GM12878 (cell line): ENCODE results near the gene VGF. TPM values are rescaled to one million over a fixed set of nuclear protein-coding genes. Genes with fewer than 3 reads are reported as not detected.

Source experiments
- ATAC-seq: fragments of 200-7000 bp; cut with Tn5 transposase; 3 replicates; pipeline ENCODE4 v1.9.1; 2020; ENCODE audit warnings: mild to moderate bottlenecking, moderate library complexity
- Bru-seq: library from RNA; stranded (reverse); fragments of 400-500 nt; gene quantifications from one replicate; lab custom pipeline; 2021; lab: Mats Ljungman, UMichigan
- BruChase-seq, 2 experiments: library from RNA; stranded (reverse); fragments of 400-500 nt; gene quantifications; one replicate each; lab custom pipeline; 2021; lab: Mats Ljungman, UMichigan
- BruUV-seq: library from RNA; stranded (reverse); fragments of 400-500 nt; replicated peaks from 2 replicates; lab custom pipeline; 2021; lab: Mats Ljungman, UMichigan
- CTCF ChIA-PET: fragments of 300-600 bp; sonication (Branson Sonifier 250); formaldehyde crosslinking; extraction: SDS; loops from one replicate; lab custom pipeline; 2021; ENCODE audit warnings: inconsistent platforms; lab: Yijun Ruan, JAX
- POLR2A ChIA-PET: fragments of 350-600 bp; formaldehyde crosslinking; extraction: SDS; loops from one replicate; lab custom pipeline; 2021; ENCODE audit warnings: inconsistent platforms; lab: Charles Lee
- RAD21 ChIA-PET: fragments of 300-600 bp; sonication (Branson Sonifier 250); formaldehyde crosslinking; loops from one replicate; lab custom pipeline; 2023; ENCODE audit warnings: antibody characterized with exemption; ENCODE audit not compliant: unreplicated experiment; lab: Charles Lee
- SMC1A ChIA-PET: fragments of 300-600 bp; sonication (Branson Sonifier 250); formaldehyde crosslinking; loops from one replicate; lab custom pipeline; 2023; ENCODE audit not compliant: unreplicated experiment, uncharacterized antibody; lab: Charles Lee
- DNase-seq: peaks from one replicate; pipeline ENCODE4 v3.0.0-alpha.2; 2011; ENCODE audit warnings: low read depth, low spot score
- FAIRE-seq: peaks from 3 replicates; lab custom pipeline; 2011; peaks lifted over from hg19 to GRCh38; lab: Jason Lieb, UNC
- H2AFZ ChIP-seq: 2 replicates; pipeline ENCODE4 v1.6.0; 2011; ENCODE audit warnings: low read depth, low read length, control low read depth; ENCODE audit not compliant: control insufficient read depth
- H3K27ac ChIP-seq: 2 replicates; pipeline ENCODE4 v1.5.1; 2011; ENCODE audit warnings: control low read depth; ENCODE audit not compliant: control insufficient read depth, insufficient read depth
- H3K27me3 ChIP-seq, 2 experiments: replicated peaks in 1 of 2; 2 replicates each; pipeline versions ENCODE4 v1.6.0 to v1.6.1; 2011; ENCODE audit warnings: low read length in 1 of 2; ENCODE audit not compliant: control insufficient read depth in 2 of 2, insufficient read depth in 2 of 2
- H3K36me3 ChIP-seq, 2 experiments: 2 replicates each; pipeline ENCODE4 v1.5.1; 2011; ENCODE audit warnings: low read length in 1 of 2; ENCODE audit not compliant: control insufficient read depth in 2 of 2, insufficient read depth in 2 of 2
- H3K4me1 ChIP-seq: 2 replicates; pipeline ENCODE4 v1.6.1; 2011; ENCODE audit warnings: mild to moderate bottlenecking, low read length, moderate library complexity, mixed read lengths; ENCODE audit not compliant: control insufficient read depth, insufficient read depth
- H3K4me2 ChIP-seq: 2 replicates; pipeline ENCODE4 v1.6.0; 2011; ENCODE audit warnings: control low read depth; ENCODE audit not compliant: control insufficient read depth, insufficient read depth
- H3K4me3 ChIP-seq: fragments of 200-600 bp; sonication (generic); 2 replicates; pipeline ENCODE4 v1.5.1; 2016
- H3K79me2 ChIP-seq: 2 replicates; pipeline ENCODE4 v1.6.0; 2011; ENCODE audit warnings: low read length; ENCODE audit not compliant: control insufficient read depth, insufficient read depth
- H3K9ac ChIP-seq: 2 replicates; pipeline ENCODE4 v1.8.0; 2011; ENCODE audit warnings: low read length, control low read depth, mixed read lengths; ENCODE audit not compliant: control insufficient read depth, insufficient read depth
- H3K9me3 ChIP-seq: replicated peaks from 3 replicates; pipeline ENCODE4 v1.5.1; 2011; ENCODE audit warnings: mild to moderate bottlenecking, low read length; ENCODE audit not compliant: control insufficient read depth, insufficient read depth
- H4K20me1 ChIP-seq: 2 replicates; pipeline ENCODE4 v1.6.0; 2011; ENCODE audit not compliant: control insufficient read depth, insufficient read depth
- CREM ChIP-seq: IDR thresholded peaks from 2 replicates; pipeline ENCODE4 v1.6.1; 2014; ENCODE audit warnings: antibody characterized with exemption, low read depth
- MXI1 ChIP-seq: fragments of 150-350 bp; IDR thresholded peaks from 2 replicates; pipeline ENCODE4 v1.6.1; 2011; ENCODE audit warnings: low read depth, mild to moderate bottlenecking, inconsistent platforms, low read length, improper control_type of control experiment
- NFYB ChIP-seq: IDR thresholded peaks from 2 replicates; pipeline ENCODE4 v1.6.1; 2011; ENCODE audit warnings: low read depth, mild to moderate bottlenecking, low read length, improper control_type of control experiment, moderate library complexity; ENCODE audit not compliant: insufficient read depth
- POU2F2 ChIP-seq: IDR thresholded peaks from 3 replicates; pipeline ENCODE4 v1.6.1; 2011; ENCODE audit warnings: low read depth, mild to moderate bottlenecking, low read length, borderline replicate concordance
- SMAD5 ChIP-seq: IDR thresholded peaks from 2 replicates; pipeline ENCODE4 v1.6.1; 2016; ENCODE audit warnings: antibody characterized with exemption, low read depth
- SPI1 ChIP-seq: IDR thresholded peaks from 2 replicates; pipeline ENCODE4 v1.6.1; 2011; ENCODE audit warnings: low read depth, mild to moderate bottlenecking, low read length, moderate library complexity, borderline replicate concordance; ENCODE audit not compliant: insufficient read depth
- SRF ChIP-seq, 2 experiments: IDR thresholded peaks; 2 replicates each; pipeline ENCODE4 v1.6.1; 2011; ENCODE audit warnings: low read depth in 2 of 2, low read length in 2 of 2, mild to moderate bottlenecking in 1 of 2, moderate library complexity in 1 of 2
- WGBS: methylation state at CpG from one replicate; pipeline ENCODE4 v1.1.6; 2016; ENCODE audit warnings: low lambda C conversion rate; ENCODE audit not compliant: insufficient replicate concordance, insufficient coverage; ENCODE audit errors: missing lambda C conversion rate; 5-methylcytosine and 5-hydroxymethylcytosine counted together
- in situ Hi-C: fragments of 300-500 bp; cut with MboI; formaldehyde crosslinking; loops from 9 replicates; pipeline ENCODE4 v1.14.3; 2018; ENCODE audit warnings: mixed read lengths
- intact Hi-C: fragments of 100-400 bp; cut with micrococcal nuclease; formaldehyde crosslinking; loops from one replicate; pipeline ENCODE4 v1.14.2; 2022; ENCODE audit not compliant: unreplicated experiment
- long read RNA-seq, 2 experiments: library from polyadenylated mRNA; unstranded; transcript quantifications; one replicate each; pipeline ENCODE4 v2.0.0, GENCODE V29; 2019 to 2020
- polyA minus RNA-seq, 3 experiments: library from RNA; depleted of rRNA, polyadenylated mRNA; stranded (reverse); fragments of >200 nt; gene quantifications; 2 replicates each; pipeline ENCODE4 v1.2.3, GENCODE V29; 2011
- polyA plus RNA-seq, 11 experiments: library from polyadenylated mRNA; depleted of rRNA in 4 of 11; unstranded in 6 of 11; stranded (reverse) in 5 of 11; fragments of >200 nt; fragmentation: Nextera tagmentation in 4 of 11; fragmentation: Illumina TruSeq in 1 of 11; extraction: Ambion mirVana in 4 of 11; extraction: Trizol in 1 of 11; gene quantifications; 1 replicate in 1 of 11; 2 replicates in 10 of 11; pipeline versions ENCODE4 v1.2.1 to v1.2.3, GENCODE V29; 2011 to 2016; ENCODE audit warnings: inconsistent platforms in 2 of 11, missing spikeins in 2 of 11, low read depth in 1 of 11
- total RNA-seq, 4 experiments: library from RNA; depleted of rRNA in 3 of 4; stranded (reverse); fragments of >200 nt in 3 of 4; fragmentation: Illumina TruSeq in 1 of 4; extraction: Trizol in 1 of 4; gene quantifications; 2 replicates each; pipeline versions ENCODE4 v1.2.1 to v1.2.3, GENCODE V29; 2013 to 2021
- TF ChIP-seq, protein P1 (sequence below): IDR thresholded peaks from 2 replicates; pipeline ENCODE4 v1.6.1; 2011; ENCODE audit warnings: low read depth, low read length, improper control_type of control experiment, borderline replicate concordance
- TF ChIP-seq, protein P2 (sequence below): IDR thresholded peaks from 2 replicates; pipeline ENCODE4 v1.6.1; 2012; ENCODE audit warnings: mild to moderate bottlenecking, low read depth, low read length

Gene VGF
- total RNA-seq (2013; cell fraction: nucleolus; rRNA removed), result 0.19 TPM in 1 of 2 replicates, not detected in the other
- 0.11 TPM in 1 of 2 replicates, not detected in the other for total RNA-seq (2014; rRNA removed)
- 0.09 TPM in 1 of 2 replicates, not detected in the other for total RNA-seq (2014; rRNA removed; fragmentation: Illumina TruSeq; extraction: Trizol)
- total RNA-seq (2021), result 0.11 and 0.23 TPM in 2 replicates
- not detected for polyA plus RNA-seq (2011; ENCODE audit: low read depth)
- polyA plus RNA-seq (2011; rRNA removed), result not detected in 2 replicates
- 0.03 TPM in 1 of 2 replicates, not detected in the other for polyA plus RNA-seq (2011; cell fraction: cytosol; rRNA removed)
- 0.10 and 0.16 TPM in 2 replicates for polyA plus RNA-seq (2011; cell fraction: nucleus; rRNA removed)
- 0.05 and 0.08 TPM in 2 replicates for polyA plus RNA-seq (2012)
- polyA plus RNA-seq (2014; fragmentation: Illumina TruSeq; extraction: Trizol), result not detected in 2 replicates
- not detected for polyA plus RNA-seq (2014; fragmentation: Nextera tagmentation; extraction: Ambion mirVana)
- polyA plus RNA-seq (2014; rRNA removed), result 0.20 TPM in 1 of 2 replicates, not detected in the other
- under 1 TPM; 0.09 to 0.25 TPM for polyA plus RNA-seq (2016; fragmentation: Nextera tagmentation; extraction: Ambion mirVana)
- not detected in 2 replicates for polyA minus RNA-seq (2011; rRNA and poly(A)+ RNA removed)
- polyA minus RNA-seq (2011; cell fraction: cytosol; rRNA and poly(A)+ RNA removed), result not detected in 2 replicates
- polyA minus RNA-seq (2011; cell fraction: nucleus; rRNA and poly(A)+ RNA removed), result not detected in 2 replicates
- Bru-seq, nascent RNA, result not detected
- BruChase-seq, experiment 1, labeled RNA remaining after a 6-hour chase, result not detected
- BruChase-seq, experiment 2, labeled RNA remaining after a 2-hour chase, result percentile 16 among the genes with signal in this experiment
- long read RNA-seq, experiment 1, result 0 reads
- long read RNA-seq, experiment 2, result 0 reads

DNA sequence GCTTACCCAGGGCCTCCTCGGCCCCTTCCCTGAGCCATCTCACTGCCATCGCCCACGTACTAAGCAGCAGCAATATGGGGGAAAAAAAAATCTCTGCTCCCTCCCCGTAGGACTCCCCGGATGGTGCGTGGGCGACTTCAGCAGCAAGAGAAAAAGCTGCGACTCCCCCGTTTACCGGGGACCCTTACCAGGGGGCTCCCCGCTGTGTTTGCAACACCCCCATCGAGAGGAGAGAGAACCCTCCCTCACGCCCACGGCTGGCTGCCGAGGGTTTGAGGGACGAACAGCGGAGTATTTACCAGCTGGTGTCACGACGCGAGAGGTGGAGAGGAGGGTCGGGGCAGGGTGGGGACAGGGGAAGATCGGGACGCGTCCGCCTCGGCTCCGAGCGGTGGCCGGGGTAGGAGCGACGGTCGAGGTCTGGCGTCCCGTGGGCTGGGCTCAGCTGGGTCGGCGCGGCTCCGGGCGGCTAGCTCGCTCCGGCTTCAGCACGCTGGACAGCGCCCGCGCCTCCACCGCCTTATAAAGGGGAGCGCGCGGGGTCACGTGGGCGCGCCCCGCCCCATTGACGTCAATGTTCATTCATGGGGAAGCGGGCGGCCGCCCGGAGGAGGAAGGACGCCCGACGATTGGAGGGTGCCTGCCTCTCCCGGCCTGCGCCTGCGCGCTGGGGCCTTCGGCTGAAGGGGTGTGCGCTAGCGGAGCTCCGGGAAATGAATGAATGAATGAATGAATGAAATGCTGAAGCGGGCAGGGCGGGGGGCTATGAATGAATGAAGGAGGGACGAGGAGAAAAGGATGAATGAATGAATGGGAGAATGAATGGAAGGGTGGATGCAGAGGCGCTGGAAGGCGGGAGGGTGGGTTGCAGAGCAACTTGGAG is at the start of gene VGF:
Gene VGF (minus strand): TSS at position 495 of the 883 bp plus-strand sequence. CDS start 726 bp downstream, outside the sequence.
- Histone ChIP-seq H3K36me3 (peaks cover 0 to 2% of the 10 kb centered on the region in 2 experiments; a peak in 3 of 4 replicates), H2AFZ (0 out of 2 replicates have a peak within 1 kb of the TSS, but pooled peaks have one; percentile 10), H3K27me3 (peaks cover 17 to 27% of the 10 kb centered on the region in 2 experiments; a peak in 3 of 4 replicates), H3K9ac (no peak within 1 kb of the TSS), H3K27ac (no peak within 1 kb of the TSS), H3K4me3 (peak within 1 kb of the TSS; percentile 44; the same call in 1 of the 2 replicates), H3K79me2 (no peaks in the 10 kb centered on the region), H4K20me1 (no peaks in the 10 kb centered on the region), H3K9me3 (no peaks in the 10 kb centered on the region; the same call in 2 of the 3 replicates), H3K4me2 (peak within 1 kb of the TSS; percentile 84), H3K4me1 (peaks cover 11% of the 10 kb centered on the region)
- in situ Hi-C loops, result no loop called here
- 3% methylated on average over 60 of the region's 74 CpGs for WGBS
- SMC1A ChIA-PET, result interaction anchor here (0.7 to 1.9 kb wide), 5 partner anchors 21 to 71 kb away, joined by 3 to 8 read pairs (median 3); no protein-coding TSS in a partner anchor
- intact Hi-C loops, result no loop called here
- POLR2A ChIA-PET, result interaction anchor here (0.5 to 1.0 kb wide), 6 partner anchors 8 to 168 kb away, joined by 3 to 5 read pairs (median 4); partner anchors contain the start of genes PLOD3 and ZNHIT1
- no TSS peak for BruUV-seq
- FAIRE-seq (peak; percentile 94), DNase-seq (no peak), ATAC-seq (peak; percentile 82)
- CTCF ChIA-PET, result interaction anchor here (0.9 to 2.4 kb wide), 7 partner anchors 9 to 125 kb away, joined by 3 to 17 read pairs (median 5); no protein-coding TSS in a partner anchor
- RAD21 ChIA-PET, result interaction anchor here (0.5 to 2.5 kb wide), 6 partner anchors 8 to 28 kb away, joined by 3 to 32 read pairs (median 3); no protein-coding TSS in a partner anchor
- TF ChIP-seq, protein P1, sequence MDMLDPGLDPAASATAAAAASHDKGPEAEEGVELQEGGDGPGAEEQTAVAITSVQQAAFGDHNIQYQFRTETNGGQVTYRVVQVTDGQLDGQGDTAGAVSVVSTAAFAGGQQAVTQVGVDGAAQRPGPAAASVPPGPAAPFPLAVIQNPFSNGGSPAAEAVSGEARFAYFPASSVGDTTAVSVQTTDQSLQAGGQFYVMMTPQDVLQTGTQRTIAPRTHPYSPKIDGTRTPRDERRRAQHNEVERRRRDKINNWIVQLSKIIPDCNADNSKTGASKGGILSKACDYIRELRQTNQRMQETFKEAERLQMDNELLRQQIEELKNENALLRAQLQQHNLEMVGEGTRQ, result peak; percentile 92
- peak; percentile 71 to 77 for TF ChIP-seq SRF (IDR thresholded peaks at IDR 0.05; ENCODE audit: low read depth in 2 of 2, low read length in 2 of 2)
- TF ChIP-seq MXI1, result peak; percentile 88
- peak; percentile 25; the same call in 1 of the 3 replicates for TF ChIP-seq POU2F2
- TF ChIP-seq SMAD5, result no peak
- TF ChIP-seq CREM, result peak; percentile 70; the same call in 1 of the 2 replicates
- peak; percentile 60; the same call in 1 of the 2 replicates for TF ChIP-seq NFYB
- peak; percentile 45; the same call in 1 of the 2 replicates for TF ChIP-seq SPI1
- TF ChIP-seq, protein P2, sequence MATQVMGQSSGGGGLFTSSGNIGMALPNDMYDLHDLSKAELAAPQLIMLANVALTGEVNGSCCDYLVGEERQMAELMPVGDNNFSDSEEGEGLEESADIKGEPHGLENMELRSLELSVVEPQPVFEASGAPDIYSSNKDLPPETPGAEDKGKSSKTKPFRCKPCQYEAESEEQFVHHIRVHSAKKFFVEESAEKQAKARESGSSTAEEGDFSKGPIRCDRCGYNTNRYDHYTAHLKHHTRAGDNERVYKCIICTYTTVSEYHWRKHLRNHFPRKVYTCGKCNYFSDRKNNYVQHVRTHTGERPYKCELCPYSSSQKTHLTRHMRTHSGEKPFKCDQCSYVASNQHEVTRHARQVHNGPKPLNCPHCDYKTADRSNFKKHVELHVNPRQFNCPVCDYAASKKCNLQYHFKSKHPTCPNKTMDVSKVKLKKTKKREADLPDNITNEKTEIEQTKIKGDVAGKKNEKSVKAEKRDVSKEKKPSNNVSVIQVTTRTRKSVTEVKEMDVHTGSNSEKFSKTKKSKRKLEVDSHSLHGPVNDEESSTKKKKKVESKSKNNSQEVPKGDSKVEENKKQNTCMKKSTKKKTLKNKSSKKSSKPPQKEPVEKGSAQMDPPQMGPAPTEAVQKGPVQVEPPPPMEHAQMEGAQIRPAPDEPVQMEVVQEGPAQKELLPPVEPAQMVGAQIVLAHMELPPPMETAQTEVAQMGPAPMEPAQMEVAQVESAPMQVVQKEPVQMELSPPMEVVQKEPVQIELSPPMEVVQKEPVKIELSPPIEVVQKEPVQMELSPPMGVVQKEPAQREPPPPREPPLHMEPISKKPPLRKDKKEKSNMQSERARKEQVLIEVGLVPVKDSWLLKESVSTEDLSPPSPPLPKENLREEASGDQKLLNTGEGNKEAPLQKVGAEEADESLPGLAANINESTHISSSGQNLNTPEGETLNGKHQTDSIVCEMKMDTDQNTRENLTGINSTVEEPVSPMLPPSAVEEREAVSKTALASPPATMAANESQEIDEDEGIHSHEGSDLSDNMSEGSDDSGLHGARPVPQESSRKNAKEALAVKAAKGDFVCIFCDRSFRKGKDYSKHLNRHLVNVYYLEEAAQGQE, result peak; percentile 99
